NB4 (cell line): ENCODE results near the gene FGF7.
"Not testable (repeated sequence)": the region's sequence is repeated elsewhere in the genome, so short reads cannot be mapped to it uniquely, and the experiment has no call there.

ENCODE experiments used
- DNase-seq: peaks from one replicate; pipeline ENCODE4 v3.0.0; 2010; ENCODE audit warnings: low read depth
- H3K4me3 ChIP-seq: one replicate; pipeline ENCODE4 v1.5.1; 2011; ENCODE audit warnings: mild to moderate bottlenecking, low read depth, low read length, moderate library complexity
- CTCF ChIP-seq: IDR thresholded peaks from one replicate; pipeline ENCODE4 v1.5.1; 2012; ENCODE audit warnings: low read depth, low read length
- MAX ChIP-seq: IDR thresholded peaks from 2 replicates; pipeline ENCODE4 v1.6.1; 2011; ENCODE audit warnings: low read depth, low read length
- MYC ChIP-seq: IDR thresholded peaks from 2 replicates; pipeline ENCODE4 v1.6.1; 2011; ENCODE audit warnings: low read depth, low read length
- POLR2A ChIP-seq: IDR thresholded peaks from 2 replicates; pipeline ENCODE4 v1.6.1; 2011; ENCODE audit warnings: mild to moderate bottlenecking; ENCODE audit not compliant: insufficient read length; ENCODE audit errors: extremely low read depth

The FGF7 gene

GRCh38 chr15:49423021-49423420 lies at the start of gene FGF7:
Gene FGF7, plus strand, starts transcription at chr15:49423242. Its CDS starts 1,056 bp downstream, at chr15:49424298.
- H3K4me3 ChIP-seq = peak within 1 kb of the TSS; percentile 22
- TF ChIP-seq MAX (no peak), POLR2A (no peak), CTCF (no peak), MYC (no peak)
- DNase-seq = peak; percentile 14

- TF ChIP-seq MAX (no peak), MYC (no peak), POLR2A (no peak), CTCF (no peak)
- DNase-seq = peak; percentile 54
- H3K4me3 ChIP-seq = no peak overlapping the region
These were observed 43.0 kb upstream of the FGF7 start for GRCh38 chr15:49379996-49380395.

GRCh38 chr15:49380912-49381311 lies 42.1 kb upstream of the FGF7 start:
- TF ChIP-seq POLR2A = no peak
- TF ChIP-seq MAX = no peak
- no peak for TF ChIP-seq MYC
- no peak for TF ChIP-seq CTCF
- no peak for DNase-seq
- H3K4me3 ChIP-seq = no peak overlapping the region

- H3K4me3 ChIP-seq = no peak overlapping the region
- no peak for DNase-seq
- TF ChIP-seq POLR2A = no peak
- no peak for TF ChIP-seq MYC
- TF ChIP-seq MAX = no peak
- TF ChIP-seq CTCF = no peak
These were observed 40.6 kb upstream of the FGF7 start for GRCh38 chr15:49382394-49382793.

GRCh38 chr15:49383266-49383665 lies 39.8 kb upstream of the FGF7 start:
- TF ChIP-seq MYC (no peak), POLR2A (no peak), CTCF (no peak), MAX (no peak)
- no peak overlapping the region for H3K4me3 ChIP-seq
- no peak for DNase-seq

GRCh38 chr15:49387471-49387870 lies 35.6 kb upstream of the FGF7 start:
- H3K4me3 ChIP-seq = no peak overlapping the region
- DNase-seq = peak; percentile 34
- TF ChIP-seq MYC (no peak), CTCF (no peak), POLR2A (no peak), MAX (no peak)

GRCh38 chr15:49402515-49403296 lies 20.3 kb upstream of the FGF7 start:
- DNase-seq, H3K4me3 ChIP-seq: not testable (repeated sequence)
